SK-N-SH treated with all-trans-retinoic acid at 6 μM for 48 hours (cell line): ENCODE data around the gene MAN2B1.
"Not testable (repeated sequence)": the region's sequence is repeated elsewhere in the genome, so short reads cannot be mapped to it uniquely, and the experiment has no call there.

Experiments used
- ATAC-seq: fragments of 200-7000 bp; cut with Tn5 transposase; 3 replicates; pipeline ENCODE4 v1.9.1; 2020; ENCODE audit warnings: mild to moderate bottlenecking, moderate library complexity
- ARNTL ChIP-seq: fragments of 450-650 bp; formaldehyde crosslinking; IDR thresholded peaks from 2 replicates; pipeline ENCODE4 v1.5.0; 2020; ENCODE audit warnings: low read depth, mild to moderate bottlenecking, moderate library complexity, borderline replicate concordance
- BACH2 ChIP-seq: fragments of 250-450 bp; sonication (Bioruptor Pico); IDR thresholded peaks from 2 replicates; pipeline ENCODE4 v1.9.0; 2021; ENCODE audit warnings: mild to moderate bottlenecking, borderline replicate concordance
- CREB5 ChIP-seq: fragments of 250-450 bp; sonication (Bioruptor Pico); IDR thresholded peaks from 2 replicates; pipeline ENCODE4 v1.5.1; 2020; ENCODE audit warnings: low read depth, mild to moderate bottlenecking, moderate library complexity
- CSDC2 ChIP-seq: fragments of 250-450 bp; sonication (Bioruptor Pico); IDR thresholded peaks from 2 replicates; pipeline ENCODE4 v1.5.0; 2020; ENCODE audit warnings: mild to moderate bottlenecking, moderate library complexity
- CSRNP3 ChIP-seq: fragments of 250-450 bp; sonication (Bioruptor Pico); IDR thresholded peaks from 2 replicates; pipeline ENCODE4 v1.5.1; 2021; ENCODE audit warnings: mild to moderate bottlenecking, moderate library complexity
- ESRRG ChIP-seq: fragments of 250-450 bp; sonication (Bioruptor Pico); IDR thresholded peaks from 2 replicates; pipeline ENCODE4 v1.6.1; 2021; ENCODE audit warnings: mild to moderate bottlenecking
- GLIS3 ChIP-seq: fragments of 250-450 bp; sonication (Bioruptor Pico); IDR thresholded peaks from 2 replicates; pipeline ENCODE4 v1.5.0; 2020; ENCODE audit warnings: mild to moderate bottlenecking, moderate library complexity
- ISL1 ChIP-seq: fragments of 250-450 bp; sonication (Bioruptor Pico); IDR thresholded peaks from 2 replicates; pipeline ENCODE4 v2.1.2; 2022; ENCODE audit warnings: mild to moderate bottlenecking, moderate library complexity
- OSR1 ChIP-seq: fragments of 250-450 bp; sonication (Bioruptor Pico); IDR thresholded peaks from 2 replicates; pipeline ENCODE4 v1.8.0; 2022; ENCODE audit warnings: moderate library complexity, mild to moderate bottlenecking, inconsistent platforms
- PATZ1 ChIP-seq: fragments of 250-450 bp; sonication (Bioruptor Pico); IDR thresholded peaks from 2 replicates; pipeline ENCODE4 v1.8.0; 2020; ENCODE audit warnings: mild to moderate bottlenecking, moderate library complexity, borderline replicate concordance
- POU6F1 ChIP-seq: fragments of 250-450 bp; sonication (Bioruptor Pico); IDR thresholded peaks from 2 replicates; pipeline ENCODE4 v1.8.0; 2021; ENCODE audit warnings: low read depth, mild to moderate bottlenecking, moderate library complexity, borderline replicate concordance
- PPARA ChIP-seq: fragments of 250-450 bp; sonication (Bioruptor Pico); IDR thresholded peaks from 2 replicates; pipeline ENCODE4 v1.5.0; 2020; ENCODE audit warnings: mild to moderate bottlenecking, borderline replicate concordance
- SNAI2 ChIP-seq: fragments of 250-450 bp; sonication (Bioruptor Pico); IDR thresholded peaks from 2 replicates; pipeline ENCODE4 v1.5.0; 2020; ENCODE audit warnings: mild to moderate bottlenecking, moderate library complexity
- TCF4 ChIP-seq: fragments of 250-450 bp; sonication (Bioruptor Pico); IDR thresholded peaks from 2 replicates; pipeline ENCODE4 v1.8.0; 2021; ENCODE audit warnings: mild to moderate bottlenecking, moderate library complexity, borderline replicate concordance
- TOX ChIP-seq: fragments of 250-450 bp; sonication (Bioruptor Pico); IDR thresholded peaks from 2 replicates; pipeline ENCODE4 v1.8.0; 2021; ENCODE audit warnings: mild to moderate bottlenecking, moderate library complexity, borderline replicate concordance
- TSHZ2 ChIP-seq: fragments of 250-450 bp; sonication (Bioruptor Pico); IDR thresholded peaks from 2 replicates; pipeline ENCODE4 v1.5.0; 2020; ENCODE audit warnings: mild to moderate bottlenecking, moderate library complexity
- ZC3H10 ChIP-seq: fragments of 250-450 bp; sonication (Bioruptor Pico); IDR thresholded peaks from 2 replicates; pipeline ENCODE4 v1.5.1; 2021; ENCODE audit warnings: mild to moderate bottlenecking, moderate library complexity
- ZFP3 ChIP-seq: fragments of 250-450 bp; sonication (Bioruptor Pico); IDR thresholded peaks from 2 replicates; pipeline ENCODE4 v1.5.0; 2020; ENCODE audit warnings: mild to moderate bottlenecking, moderate library complexity
- ZFP30 ChIP-seq: fragments of 450-650 bp; formaldehyde crosslinking; IDR thresholded peaks from 2 replicates; pipeline ENCODE4 v1.5.0; 2022; ENCODE audit warnings: mild to moderate bottlenecking, moderate library complexity
- ZNF565 ChIP-seq: fragments of 450-650 bp; formaldehyde crosslinking; conservative IDR thresholded peaks from 2 replicates; pipeline ENCODE4 v1.5.0; 2020; ENCODE audit warnings: low read depth, mild to moderate bottlenecking, moderate library complexity
- ZNF70 ChIP-seq: fragments of 450-650 bp; formaldehyde crosslinking; IDR thresholded peaks from 2 replicates; pipeline ENCODE4 v1.5.0; 2020; ENCODE audit warnings: mild to moderate bottlenecking, moderate library complexity
- ZNF8 ChIP-seq: fragments of 450-650 bp; formaldehyde crosslinking; IDR thresholded peaks from 2 replicates; pipeline ENCODE4 v1.5.0; 2020; ENCODE audit warnings: mild to moderate bottlenecking, moderate library complexity

MAN2B1 gene

GRCh38 chr19:12623361-12624031 is 43.0 kb downstream of the MAN2B1 start:
- no peak for TF ChIP-seq GLIS3
- no peak for TF ChIP-seq ESRRG
- TF ChIP-seq ISL1 (CRISPR knock-in tag): no peak
- no peak for TF ChIP-seq PPARA (CRISPR knock-in tag)
- no peak for TF ChIP-seq OSR1
- no peak for TF ChIP-seq ARNTL (CRISPR knock-in tag)
- TF ChIP-seq TCF4 (CRISPR knock-in tag): no peak
- TF ChIP-seq PATZ1: no peak
- TF ChIP-seq POU6F1: no peak
- no peak for TF ChIP-seq ZNF8 (CRISPR knock-in tag)
- no peak for TF ChIP-seq CREB5 (CRISPR knock-in tag)
- TF ChIP-seq ZC3H10: no peak
- no peak for TF ChIP-seq TOX (CRISPR knock-in tag)
- TF ChIP-seq ZFP3: no peak
- no peak for TF ChIP-seq ZFP30 (CRISPR knock-in tag)
- no peak for TF ChIP-seq CSRNP3 (CRISPR knock-in tag)
- no peak for ATAC-seq

- not testable (repeated sequence) for ATAC-seq
Measured at GRCh38 chr19:12621253-12622024, 45.1 kb downstream of the MAN2B1 start.

- ATAC-seq: no peak
- no peak for TF ChIP-seq ZNF8 (CRISPR knock-in tag)
- no peak for TF ChIP-seq TOX (CRISPR knock-in tag)
- no peak for TF ChIP-seq GLIS3
- TF ChIP-seq PPARA (CRISPR knock-in tag): no peak
- TF ChIP-seq PATZ1: no peak
- no peak for TF ChIP-seq CSDC2
- no peak for TF ChIP-seq SNAI2
- TF ChIP-seq ESRRG: no peak
- no peak for TF ChIP-seq ZC3H10
- TF ChIP-seq ZNF565 (CRISPR knock-in tag): no peak
- TF ChIP-seq CSRNP3 (CRISPR knock-in tag): no peak
- no peak for TF ChIP-seq ZFP30 (CRISPR knock-in tag)
- TF ChIP-seq CREB5 (CRISPR knock-in tag): no peak
- no peak for TF ChIP-seq ZNF70 (CRISPR knock-in tag)
- no peak for TF ChIP-seq TCF4 (CRISPR knock-in tag)
- no peak for TF ChIP-seq TSHZ2 (CRISPR knock-in tag)
- TF ChIP-seq BACH2: no peak
Measured at GRCh38 chr19:12617646-12618045, 48.9 kb downstream of the MAN2B1 start.
